Natural killer cell (primary cell): ENCODE results near the gene EMX1. TPM values are rescaled to one million over a fixed set of nuclear protein-coding genes. Genes with fewer than 3 reads are reported as not detected.

Experiments used
- ATAC-seq, 3 donors: fragments of 150-1000 bp in 2 of 3; fragments of 200-7000 bp in 1 of 3; cut with Tn5 transposase; 1 replicate in 1 of 3; 2 replicates in 2 of 3; pipeline ENCODE4 v1.10.0; 2021; ENCODE audit warnings: mild to moderate bottlenecking in 2 of 3, moderate library complexity in 2 of 3
- DNase-seq, 2 donors: peaks; one replicate each; pipeline versions ENCODE4 v3.0.0 to v3.0.0-alpha.2; 2013 to 2021; ENCODE audit warnings: mixed read lengths in 1 of 2
- H3K27ac ChIP-seq: one replicate; pipeline ENCODE4 v1.5.1; 2013; ENCODE audit warnings: mild to moderate bottlenecking, low read length
- H3K27me3 ChIP-seq: one replicate; pipeline ENCODE4 v1.6.1; 2013; ENCODE audit warnings: low read length; ENCODE audit not compliant: control insufficient read depth, insufficient read depth
- H3K36me3 ChIP-seq: one replicate; pipeline ENCODE4 v1.6.1; 2013; ENCODE audit warnings: low read length; ENCODE audit not compliant: control insufficient read depth, insufficient read depth
- H3K4me1 ChIP-seq: one replicate; pipeline ENCODE4 v1.6.1; 2013; ENCODE audit warnings: low read length; ENCODE audit not compliant: control insufficient read depth, insufficient read depth
- H3K4me3 ChIP-seq: one replicate; pipeline ENCODE4 v1.5.1; 2013; ENCODE audit warnings: low read length
- H3K9me3 ChIP-seq: one replicate; pipeline ENCODE4 v1.6.1; 2013; ENCODE audit warnings: low read length; ENCODE audit not compliant: control insufficient read depth, insufficient read depth
- H3K27ac Mint-ChIP-seq, 2 donors: one replicate each; pipeline ENCODE4 v1.8.0; 2022; ENCODE audit warnings: mild to moderate bottlenecking in 2 of 2, mixed read lengths in 2 of 2, moderate library complexity in 1 of 2
- H3K27me3 Mint-ChIP-seq, 2 donors: one replicate each; pipeline ENCODE4 v1.8.0; 2022; ENCODE audit warnings: low read depth in 2 of 2, mixed read lengths in 2 of 2
- H3K36me3 Mint-ChIP-seq: one replicate; pipeline ENCODE4 v1.8.0; 2022; ENCODE audit warnings: mixed read lengths
- H3K4me1 Mint-ChIP-seq, 2 donors: one replicate each; pipeline ENCODE4 v1.8.0; 2022; ENCODE audit warnings: mixed read lengths in 2 of 2
- H3K4me3 Mint-ChIP-seq: one replicate; pipeline ENCODE4 v1.8.0; 2022; ENCODE audit warnings: mild to moderate bottlenecking, moderate library complexity, mixed read lengths
- H3K9me3 Mint-ChIP-seq, 2 donors: one replicate each; pipeline ENCODE4 v1.8.0; 2022; ENCODE audit warnings: mixed read lengths in 2 of 2
- WGBS: methylation state at CpG from one replicate; pipeline ENCODE4 v1.1.7; 2013; ENCODE audit warnings: missing lambda C conversion rate; ENCODE audit not compliant: insufficient coverage; 5-methylcytosine and 5-hydroxymethylcytosine counted together
- intact Hi-C: fragments of 100-400 bp; cut with micrococcal nuclease; formaldehyde crosslinking; loops from one replicate; pipeline ENCODE4 v1.14.2; 2022
- total RNA-seq, 4 donors: library from RNA; stranded (reverse); fragments of 120-200 nt in 1 of 4; gene quantifications; one replicate each; pipeline versions ENCODE4 v1.2.3 to v1.2.4, GENCODE V29; 2013 to 2022
- TF ChIP-seq, protein P1 (sequence below): fragments of 200-600 bp; IDR thresholded peaks from one replicate; pipeline ENCODE4 v1.8.0; 2022; ENCODE audit warnings: antibody characterized with exemption

The EMX1 gene
- total RNA-seq, 3 donors from 2014 or later (not counting 1 experiment from before 2014, with no cell fraction given) = not detected

GRCh38 chr2:72949045-72949444 lies 31.7 kb downstream of the EMX1 start:
- no peaks in the 10 kb centered on the region for H3K36me3 ChIP-seq
- peaks cover 10% of the 10 kb centered on the region for H3K4me1 ChIP-seq
- no peaks in the 10 kb centered on the region for H3K27me3 Mint-ChIP-seq
- H3K36me3 Mint-ChIP-seq = no peaks in the 10 kb centered on the region
- 93% methylated on average over 2 of the region's 2 CpGs for WGBS
- no peaks in the 10 kb centered on the region for H3K9me3 ChIP-seq
- intact Hi-C loops = no loop called here
- peaks cover 12 to 20% of the 10 kb centered on the region in 2 donors for H3K4me1 Mint-ChIP-seq
- H3K27ac ChIP-seq = no peak overlapping the region
- no peak for ATAC-seq
- TF ChIP-seq, protein P1, sequence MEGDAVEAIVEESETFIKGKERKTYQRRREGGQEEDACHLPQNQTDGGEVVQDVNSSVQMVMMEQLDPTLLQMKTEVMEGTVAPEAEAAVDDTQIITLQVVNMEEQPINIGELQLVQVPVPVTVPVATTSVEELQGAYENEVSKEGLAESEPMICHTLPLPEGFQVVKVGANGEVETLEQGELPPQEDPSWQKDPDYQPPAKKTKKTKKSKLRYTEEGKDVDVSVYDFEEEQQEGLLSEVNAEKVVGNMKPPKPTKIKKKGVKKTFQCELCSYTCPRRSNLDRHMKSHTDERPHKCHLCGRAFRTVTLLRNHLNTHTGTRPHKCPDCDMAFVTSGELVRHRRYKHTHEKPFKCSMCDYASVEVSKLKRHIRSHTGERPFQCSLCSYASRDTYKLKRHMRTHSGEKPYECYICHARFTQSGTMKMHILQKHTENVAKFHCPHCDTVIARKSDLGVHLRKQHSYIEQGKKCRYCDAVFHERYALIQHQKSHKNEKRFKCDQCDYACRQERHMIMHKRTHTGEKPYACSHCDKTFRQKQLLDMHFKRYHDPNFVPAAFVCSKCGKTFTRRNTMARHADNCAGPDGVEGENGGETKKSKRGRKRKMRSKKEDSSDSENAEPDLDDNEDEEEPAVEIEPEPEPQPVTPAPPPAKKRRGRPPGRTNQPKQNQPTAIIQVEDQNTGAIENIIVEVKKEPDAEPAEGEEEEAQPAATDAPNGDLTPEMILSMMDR = no peak
- H3K27ac Mint-ChIP-seq = no peak overlapping the region
- H3K4me3 ChIP-seq = no peak overlapping the region
- H3K27me3 ChIP-seq = no peaks in the 10 kb centered on the region
- no peaks in the 10 kb centered on the region for H3K9me3 Mint-ChIP-seq
- H3K4me3 Mint-ChIP-seq = no peak overlapping the region
- DNase-seq = no peak

GRCh38 chr2:72949642-72950041 lies 32.3 kb downstream of the EMX1 start:
- no peaks in the 10 kb centered on the region for H3K9me3 Mint-ChIP-seq
- intact Hi-C loops = no loop called here
- TF ChIP-seq, protein P1 = no peak

DNA sequence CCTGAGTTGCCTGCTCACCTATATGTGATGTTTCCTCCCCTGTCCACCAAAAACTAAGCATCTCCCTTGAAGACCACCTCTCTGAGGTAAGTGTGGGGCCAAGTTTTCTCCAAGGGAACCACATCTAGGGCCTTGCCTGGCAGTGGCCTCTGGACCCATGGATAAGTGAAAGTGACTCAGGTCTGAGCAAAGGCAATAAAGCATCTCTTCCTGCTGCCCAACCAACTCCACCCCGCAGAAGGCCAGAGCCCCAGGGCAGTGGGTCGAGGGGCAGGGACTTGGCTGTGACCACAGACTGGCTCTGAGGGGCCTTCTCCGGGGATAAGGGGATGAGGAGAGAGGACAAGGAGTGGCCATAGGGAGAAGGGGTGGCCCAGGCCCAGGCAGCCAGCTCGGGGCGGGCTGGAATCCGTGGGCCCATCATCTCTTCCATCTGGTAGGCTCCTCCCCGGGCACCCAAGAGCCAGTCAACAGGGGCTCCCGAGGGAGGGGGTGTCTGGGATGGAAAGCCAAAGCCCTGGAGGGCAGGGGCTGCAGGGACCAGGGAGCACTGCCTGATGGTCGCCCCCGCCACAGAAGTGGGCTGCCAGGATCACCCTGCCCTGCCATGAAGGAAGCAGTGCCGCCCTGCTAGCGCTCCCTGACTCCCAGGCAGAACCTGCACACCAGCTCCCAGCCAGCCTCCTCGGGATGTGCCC lies 33.4 kb downstream of the EMX1 start:
- intact Hi-C loops = no loop called here
- ATAC-seq (no peak), DNase-seq (no peak)
- H3K4me3 Mint-ChIP-seq = no peak overlapping the region
- Histone ChIP-seq H3K27me3 (no peaks in the 10 kb centered on the region), H3K9me3 (no peaks in the 10 kb centered on the region), H3K4me3 (no peak overlapping the region), H3K27ac (no peak overlapping the region), H3K4me1 (peaks cover 26% of the 10 kb centered on the region), H3K36me3 (no peaks in the 10 kb centered on the region)
- no peaks in the 10 kb centered on the region for H3K9me3 Mint-ChIP-seq
- H3K4me1 Mint-ChIP-seq = peaks cover 25 to 36% of the 10 kb centered on the region in 2 donors
- no peak overlapping the region for H3K27ac Mint-ChIP-seq
- H3K36me3 Mint-ChIP-seq = no peaks in the 10 kb centered on the region
- WGBS = 93% methylated on average over 13 of the region's 13 CpGs
- H3K27me3 Mint-ChIP-seq = no peaks in the 10 kb centered on the region
- TF ChIP-seq, protein P1 = no peak

More at GRCh38 chr2:72949642-72950041, 32.3 kb downstream of the EMX1 start:
- Mint-ChIP-seq H3K4me3 (no peak overlapping the region), H3K27me3 (no peaks in the 10 kb centered on the region), H3K36me3 (no peaks in the 10 kb centered on the region), H3K4me1 (peaks cover 17 to 26% of the 10 kb centered on the region in 2 donors), H3K27ac (no peak overlapping the region)
- 97% methylated on average over 4 of the region's 4 CpGs for WGBS
- ATAC-seq (no peak), DNase-seq (no peak)
- H3K4me3 ChIP-seq = no peak overlapping the region
- no peaks in the 10 kb centered on the region for H3K9me3 ChIP-seq
- H3K27me3 ChIP-seq = no peaks in the 10 kb centered on the region
- H3K4me1 ChIP-seq = peaks cover 16% of the 10 kb centered on the region
- H3K27ac ChIP-seq = no peak overlapping the region
- H3K36me3 ChIP-seq = no peaks in the 10 kb centered on the region
